ENCODE results near the gene ZBTB49. TPM values are rescaled to one million over a fixed set of nuclear protein-coding genes. Genes with fewer than 3 reads are reported as not detected.

The ZBTB49 gene
- total RNA-seq, 1 donor from 2014 or later, result 4.9 TPM

DNA sequence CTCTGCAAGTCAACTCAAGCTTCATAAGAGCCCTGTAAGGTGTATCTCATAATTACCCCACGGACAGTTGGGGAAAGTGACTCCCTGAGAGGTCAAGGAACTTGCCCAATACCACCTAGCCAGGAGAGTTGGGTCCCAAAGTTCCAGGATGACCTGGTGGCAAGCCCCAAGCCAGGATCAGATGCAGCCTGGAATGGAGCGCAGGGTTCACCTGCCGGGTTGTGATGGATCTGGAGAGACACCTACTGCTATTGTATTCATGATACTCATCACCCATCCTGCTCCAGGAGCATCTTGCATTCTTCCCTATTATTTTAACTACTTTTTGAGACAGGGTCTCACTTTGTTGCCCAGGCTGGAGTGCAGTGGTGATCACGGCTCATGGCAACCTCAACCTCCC is 36.1 kb downstream of the ZBTB49 start:
- ATAC-seq (no peak), DNase-seq (no peak)
- intact Hi-C loops (cut with DNase I), result no loop called here
- no peak overlapping the region for H3K27ac ChIP-seq
- H3K4me3 ChIP-seq, result no peak overlapping the region
- H3K4me1 ChIP-seq, result no peaks in the 10 kb centered on the region
- no peaks in the 10 kb centered on the region for H3K9me3 ChIP-seq
- TF ChIP-seq, protein P1, sequence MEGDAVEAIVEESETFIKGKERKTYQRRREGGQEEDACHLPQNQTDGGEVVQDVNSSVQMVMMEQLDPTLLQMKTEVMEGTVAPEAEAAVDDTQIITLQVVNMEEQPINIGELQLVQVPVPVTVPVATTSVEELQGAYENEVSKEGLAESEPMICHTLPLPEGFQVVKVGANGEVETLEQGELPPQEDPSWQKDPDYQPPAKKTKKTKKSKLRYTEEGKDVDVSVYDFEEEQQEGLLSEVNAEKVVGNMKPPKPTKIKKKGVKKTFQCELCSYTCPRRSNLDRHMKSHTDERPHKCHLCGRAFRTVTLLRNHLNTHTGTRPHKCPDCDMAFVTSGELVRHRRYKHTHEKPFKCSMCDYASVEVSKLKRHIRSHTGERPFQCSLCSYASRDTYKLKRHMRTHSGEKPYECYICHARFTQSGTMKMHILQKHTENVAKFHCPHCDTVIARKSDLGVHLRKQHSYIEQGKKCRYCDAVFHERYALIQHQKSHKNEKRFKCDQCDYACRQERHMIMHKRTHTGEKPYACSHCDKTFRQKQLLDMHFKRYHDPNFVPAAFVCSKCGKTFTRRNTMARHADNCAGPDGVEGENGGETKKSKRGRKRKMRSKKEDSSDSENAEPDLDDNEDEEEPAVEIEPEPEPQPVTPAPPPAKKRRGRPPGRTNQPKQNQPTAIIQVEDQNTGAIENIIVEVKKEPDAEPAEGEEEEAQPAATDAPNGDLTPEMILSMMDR (IDR thresholded peaks at IDR 0.05), result no peak
- H3K27me3 ChIP-seq (ENCODE audit: low read depth), result no peaks in the 10 kb centered on the region
- H3K36me3 ChIP-seq, result peaks cover 15% of the 10 kb centered on the region

DNA sequence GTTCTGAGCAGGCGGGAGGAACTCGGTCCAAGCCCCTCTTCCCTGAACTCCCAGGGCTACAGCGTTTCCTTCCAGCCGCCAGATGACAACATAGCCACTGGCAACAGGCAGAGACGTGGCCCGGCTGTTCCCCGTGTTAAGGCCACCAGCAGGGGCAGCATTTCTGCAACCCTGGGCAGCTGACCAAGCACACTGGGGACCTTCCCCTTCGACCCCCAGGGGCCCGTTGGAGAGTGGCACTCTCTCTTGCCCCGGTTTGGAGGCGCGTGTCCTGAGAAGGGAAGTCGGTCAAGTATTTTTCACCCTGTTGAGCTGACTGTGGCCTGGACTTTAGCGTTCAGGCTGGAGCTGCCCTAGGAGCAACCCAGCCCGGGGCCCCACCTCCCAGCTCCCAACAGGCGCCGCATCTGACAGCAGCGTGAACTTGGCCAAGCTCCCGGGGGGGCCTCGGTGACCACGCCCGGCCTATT is 37.6 kb downstream of the ZBTB49 start:
- intact Hi-C loops (cut with DNase I), result no loop called here

DNA sequence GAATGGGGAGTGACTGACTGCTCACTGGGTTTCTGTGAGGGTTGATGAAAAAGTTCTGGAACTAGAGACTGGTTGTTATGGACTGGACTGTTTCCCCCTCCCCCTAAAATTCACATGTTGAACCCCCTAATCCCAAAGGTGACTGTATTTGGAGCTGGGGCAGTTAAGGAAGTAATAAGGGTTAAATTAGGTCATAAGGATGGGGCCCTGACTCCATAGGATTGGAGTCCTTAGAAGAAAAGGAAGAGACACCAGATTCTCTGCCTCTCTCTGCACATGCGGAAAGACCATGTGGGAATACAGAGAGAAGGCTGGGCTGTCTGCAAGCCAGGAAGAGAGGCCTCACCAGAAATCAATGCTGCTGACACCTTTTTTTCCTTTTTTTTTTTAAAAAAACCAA is 38.2 kb downstream of the ZBTB49 start:
- Histone ChIP-seq H3K27me3 (ENCODE audit: low read depth) (no peaks in the 10 kb centered on the region), H3K4me3 (no peak overlapping the region), H3K36me3 (no peaks in the 10 kb centered on the region), H3K9me3 (no peaks in the 10 kb centered on the region), H3K27ac (no peak overlapping the region), H3K4me1 (no peaks in the 10 kb centered on the region)
- DNase-seq (no peak), ATAC-seq (no peak)
- TF ChIP-seq, protein P1 (IDR thresholded peaks at IDR 0.05), result no peak
- intact Hi-C loops (cut with DNase I), result no loop called here

More for the DNA sequence above, 37.6 kb downstream of the ZBTB49 start:
- TF ChIP-seq, protein P1 (IDR thresholded peaks at IDR 0.05), result peak; percentile 30
- Histone ChIP-seq H3K27ac (no peak overlapping the region), H3K9me3 (no peaks in the 10 kb centered on the region), H3K27me3 (ENCODE audit: low read depth) (no peaks in the 10 kb centered on the region), H3K4me1 (no peaks in the 10 kb centered on the region), H3K36me3 (peaks cover under 1% of the 10 kb centered on the region), H3K4me3 (no peak overlapping the region)
- DNase-seq (peak; percentile 59), ATAC-seq (peak; percentile 40 to 64)

DNA sequence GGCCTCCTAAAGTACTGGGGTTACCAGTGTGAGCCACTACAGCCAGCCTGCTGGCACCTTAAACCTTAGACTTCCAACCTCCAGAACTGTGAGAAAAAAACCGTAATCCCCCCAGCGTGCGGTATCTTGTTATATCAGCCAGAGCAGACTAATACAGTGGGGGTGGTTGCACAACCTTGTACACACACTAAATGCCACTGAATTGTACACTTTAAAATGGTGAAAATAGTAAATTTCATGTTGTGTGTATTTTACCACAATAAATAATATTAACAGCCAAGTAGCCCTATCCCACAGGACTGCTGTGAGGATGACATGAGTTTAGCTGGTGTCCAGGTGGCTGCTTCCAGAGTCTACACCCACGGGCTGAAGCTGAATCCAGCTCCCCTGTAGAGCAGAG is 38.8 kb downstream of the ZBTB49 start:
- Histone ChIP-seq H3K36me3 (no peaks in the 10 kb centered on the region), H3K27ac (no peak overlapping the region), H3K9me3 (no peaks in the 10 kb centered on the region), H3K4me1 (no peaks in the 10 kb centered on the region), H3K27me3 (ENCODE audit: low read depth) (no peaks in the 10 kb centered on the region), H3K4me3 (no peak overlapping the region)
- TF ChIP-seq, protein P1 (IDR thresholded peaks at IDR 0.05), result no peak
- intact Hi-C loops (cut with DNase I), result no loop called here
- ATAC-seq, result no peak
- no peak for DNase-seq

- H3K4me3 ChIP-seq, result no peak overlapping the region
- DNase-seq, result no peak
- TF ChIP-seq, protein P1 (IDR thresholded peaks at IDR 0.05), result no peak
Observed at GRCh38 chr4:4329496-4329895, 39.4 kb downstream of the ZBTB49 start.

GRCh38 chr4:4330794-4331193 is 40.7 kb downstream of the ZBTB49 start:
- Histone ChIP-seq H3K9me3 (no peaks in the 10 kb centered on the region), H3K27me3 (ENCODE audit: low read depth) (no peaks in the 10 kb centered on the region), H3K4me1 (no peaks in the 10 kb centered on the region), H3K27ac (no peak overlapping the region), H3K4me3 (no peak overlapping the region), H3K36me3 (no peaks in the 10 kb centered on the region)
- TF ChIP-seq, protein P1 (IDR thresholded peaks at IDR 0.05), result no peak
- intact Hi-C loops (cut with DNase I), result no loop called here
- no peak for ATAC-seq
- DNase-seq, result no peak

More at GRCh38 chr4:4329496-4329895, 39.4 kb downstream of the ZBTB49 start:
- Histone ChIP-seq H3K27me3 (ENCODE audit: low read depth) (no peaks in the 10 kb centered on the region), H3K4me1 (no peaks in the 10 kb centered on the region), H3K9me3 (no peaks in the 10 kb centered on the region), H3K27ac (no peak overlapping the region), H3K36me3 (no peaks in the 10 kb centered on the region)
- intact Hi-C loops (cut with DNase I), result no loop called here
- no peak for ATAC-seq

Data from lower lobe of right lung (tissue), 2 donors.